ENCODE data around the gene OR5B12. TPM values are rescaled to one million over a fixed set of nuclear protein-coding genes. Genes with fewer than 3 reads are reported as not detected.

The OR5B12 gene
- not detected for polyA plus RNA-seq (2013, experiment 1 of 2)
- not detected for polyA plus RNA-seq (2013, experiment 2 of 2)

- no peak within 1 kb of the TSS for H3K9ac ChIP-seq (ENCODE audit: low read depth, low read length)
- no peaks in the 10 kb centered on the region for H3K27me3 ChIP-seq (ENCODE audit: insufficient read depth, low read length)
- H3K36me3 ChIP-seq (ENCODE audit: insufficient read depth, low read length): no peaks in the 10 kb centered on the region
- H3K9me3 ChIP-seq (ENCODE audit: insufficient read depth, low read depth, low read length): peaks cover 21% of the 10 kb centered on the region; the same call in 1 of the 2 replicates
- WGBS: 88% methylated on average over 1 of the region's 1 CpG
- H3K27ac ChIP-seq (ENCODE audit: low read depth, low read length): no peak within 1 kb of the TSS
- H3K4me3 ChIP-seq (ENCODE audit: low read length): no peak within 1 kb of the TSS
- H3K4me1 ChIP-seq (ENCODE audit: insufficient read depth, low read length): no peaks in the 10 kb centered on the region
Measured at GRCh38 chr11:58442136-58442535, at the start of gene OR5B12. TSS of gene OR5B12 (minus strand) at chr11:58442236. CDS start at chr11:58440151, 2,085 bp downstream.

GRCh38 chr11:58490827-58491226, 48.8 kb upstream of the OR5B12 start:
- H3K4me3 ChIP-seq (ENCODE audit: low read length): no peak overlapping the region
- H3K27ac ChIP-seq (ENCODE audit: low read depth, low read length): no peak overlapping the region
- no peaks in the 10 kb centered on the region for H3K27me3 ChIP-seq (ENCODE audit: insufficient read depth, low read length)
- WGBS: 91% methylated on average over 2 of the region's 2 CpGs
- no peaks in the 10 kb centered on the region; the same call in 1 of the 2 replicates for H3K4me1 ChIP-seq (ENCODE audit: insufficient read depth, low read length)
- H3K36me3 ChIP-seq (ENCODE audit: insufficient read depth, low read length): no peaks in the 10 kb centered on the region
- H3K9ac ChIP-seq (ENCODE audit: low read depth, low read length): no peak overlapping the region
- no peaks in the 10 kb centered on the region for H3K9me3 ChIP-seq (ENCODE audit: insufficient read depth, low read depth, low read length)

- H3K9me3 ChIP-seq (ENCODE audit: insufficient read depth, low read depth, low read length): no peaks in the 10 kb centered on the region
- no peaks in the 10 kb centered on the region for H3K27me3 ChIP-seq (ENCODE audit: insufficient read depth, low read length)
- no peaks in the 10 kb centered on the region; the same call in 1 of the 2 replicates for H3K4me1 ChIP-seq (ENCODE audit: insufficient read depth, low read length)
- no peak overlapping the region for H3K9ac ChIP-seq (ENCODE audit: low read depth, low read length)
- H3K27ac ChIP-seq (ENCODE audit: low read depth, low read length): no peak overlapping the region
- H3K36me3 ChIP-seq (ENCODE audit: insufficient read depth, low read length): no peaks in the 10 kb centered on the region
- H3K4me3 ChIP-seq (ENCODE audit: low read length): no peak overlapping the region
Measured at GRCh38 chr11:58487170-58487569, 45.1 kb upstream of the OR5B12 start.

GRCh38 chr11:58485961-58486360, 43.9 kb upstream of the OR5B12 start:
- Histone ChIP-seq H3K4me1 (ENCODE audit: insufficient read depth, low read length) (no peaks in the 10 kb centered on the region; the same call in 1 of the 2 replicates), H3K4me3 (ENCODE audit: low read length) (no peak overlapping the region), H3K36me3 (ENCODE audit: insufficient read depth, low read length) (no peaks in the 10 kb centered on the region), H3K27me3 (ENCODE audit: insufficient read depth, low read length) (no peaks in the 10 kb centered on the region), H3K27ac (ENCODE audit: low read depth, low read length) (no peak overlapping the region), H3K9me3 (ENCODE audit: insufficient read depth, low read depth, low read length) (no peaks in the 10 kb centered on the region), H3K9ac (ENCODE audit: low read depth, low read length) (no peak overlapping the region)
- WGBS: 83% methylated on average over 1 of the region's 1 CpG

GRCh38 chr11:58471892-58472291, 29.9 kb upstream of the OR5B12 start:
- Histone ChIP-seq H3K9ac (ENCODE audit: low read depth, low read length) (no peak overlapping the region), H3K27me3 (ENCODE audit: insufficient read depth, low read length) (no peaks in the 10 kb centered on the region), H3K27ac (ENCODE audit: low read depth, low read length) (no peak overlapping the region), H3K4me1 (ENCODE audit: insufficient read depth, low read length) (no peaks in the 10 kb centered on the region), H3K36me3 (ENCODE audit: insufficient read depth, low read length) (no peaks in the 10 kb centered on the region), H3K4me3 (ENCODE audit: low read length) (no peak overlapping the region), H3K9me3 (ENCODE audit: insufficient read depth, low read depth, low read length) (peaks cover 40% of the 10 kb centered on the region)

DNA sequence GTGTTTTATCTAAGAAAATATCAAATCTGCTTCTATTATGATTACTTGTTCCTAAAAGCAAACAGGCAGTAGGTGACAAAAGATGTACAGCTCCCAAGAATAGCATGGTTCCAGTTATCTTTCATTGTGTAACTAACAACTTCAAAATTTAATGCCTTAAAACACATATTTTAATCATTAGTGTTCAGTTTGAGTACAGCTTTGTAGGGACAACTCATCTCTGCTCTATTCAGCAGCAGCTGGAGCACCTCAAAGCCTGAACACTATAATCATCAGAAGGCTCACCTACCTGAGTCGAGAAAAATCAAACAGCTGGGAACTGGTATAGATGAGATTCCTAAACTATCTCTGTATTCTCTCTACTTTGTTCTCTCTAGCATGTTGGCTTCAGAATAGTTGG, 24.3 kb upstream of the OR5B12 start:
- H3K27ac ChIP-seq (ENCODE audit: low read depth, low read length): no peak overlapping the region
- no peak overlapping the region for H3K9ac ChIP-seq (ENCODE audit: low read depth, low read length)
- 63% methylated on average over 1 of the region's 1 CpG for WGBS

GRCh38 chr11:58465690-58466089, 23.7 kb upstream of the OR5B12 start:
- WGBS: 64% methylated on average over 3 of the region's 3 CpGs
- Histone ChIP-seq H3K27ac (ENCODE audit: low read depth, low read length) (no peak overlapping the region), H3K4me1 (ENCODE audit: insufficient read depth, low read length) (no peaks in the 10 kb centered on the region), H3K9ac (ENCODE audit: low read depth, low read length) (no peak overlapping the region), H3K4me3 (ENCODE audit: low read length) (no peak overlapping the region), H3K9me3 (ENCODE audit: insufficient read depth, low read depth, low read length) (peaks cover 15% of the 10 kb centered on the region), H3K27me3 (ENCODE audit: insufficient read depth, low read length) (no peaks in the 10 kb centered on the region), H3K36me3 (ENCODE audit: insufficient read depth, low read length) (no peaks in the 10 kb centered on the region)

More for the DNA sequence above, 24.3 kb upstream of the OR5B12 start:
- Histone ChIP-seq H3K9me3 (ENCODE audit: insufficient read depth, low read depth, low read length) (peaks cover 21% of the 10 kb centered on the region), H3K36me3 (ENCODE audit: insufficient read depth, low read length) (no peaks in the 10 kb centered on the region), H3K4me3 (ENCODE audit: low read length) (no peak overlapping the region), H3K27me3 (ENCODE audit: insufficient read depth, low read length) (no peaks in the 10 kb centered on the region), H3K4me1 (ENCODE audit: insufficient read depth, low read length) (no peaks in the 10 kb centered on the region)

DNA sequence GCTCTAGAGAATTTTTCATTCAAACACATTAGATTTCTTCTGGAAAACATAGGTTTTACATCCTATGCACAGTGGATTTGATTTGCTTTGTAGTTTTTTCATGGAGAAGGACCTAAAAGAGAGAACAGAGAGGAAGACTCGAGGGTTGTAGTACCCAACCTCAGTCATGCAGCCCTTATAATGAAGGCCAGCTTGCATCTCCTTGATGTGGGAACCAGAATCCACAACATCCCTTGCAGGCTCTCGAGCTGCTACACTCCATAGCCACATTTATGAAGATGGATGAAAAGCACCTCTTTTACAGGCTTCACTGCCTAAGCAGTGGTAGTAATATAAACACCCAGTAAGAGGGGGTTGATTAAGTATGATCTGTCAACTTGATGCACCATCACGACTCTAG, 9.5 kb upstream of the OR5B12 start:
- H3K36me3 ChIP-seq (ENCODE audit: insufficient read depth, low read length): no peaks in the 10 kb centered on the region
- H3K9ac ChIP-seq (ENCODE audit: low read depth, low read length): no peak overlapping the region
- no peaks in the 10 kb centered on the region for H3K4me1 ChIP-seq (ENCODE audit: insufficient read depth, low read length)
- H3K27me3 ChIP-seq (ENCODE audit: insufficient read depth, low read length): no peaks in the 10 kb centered on the region
- 76% methylated on average over 3 of the region's 3 CpGs for WGBS
- no peak overlapping the region for H3K4me3 ChIP-seq (ENCODE audit: low read length)
- no peaks in the 10 kb centered on the region for H3K9me3 ChIP-seq (ENCODE audit: insufficient read depth, low read depth, low read length)
- H3K27ac ChIP-seq (ENCODE audit: low read depth, low read length): no peak overlapping the region

DNA sequence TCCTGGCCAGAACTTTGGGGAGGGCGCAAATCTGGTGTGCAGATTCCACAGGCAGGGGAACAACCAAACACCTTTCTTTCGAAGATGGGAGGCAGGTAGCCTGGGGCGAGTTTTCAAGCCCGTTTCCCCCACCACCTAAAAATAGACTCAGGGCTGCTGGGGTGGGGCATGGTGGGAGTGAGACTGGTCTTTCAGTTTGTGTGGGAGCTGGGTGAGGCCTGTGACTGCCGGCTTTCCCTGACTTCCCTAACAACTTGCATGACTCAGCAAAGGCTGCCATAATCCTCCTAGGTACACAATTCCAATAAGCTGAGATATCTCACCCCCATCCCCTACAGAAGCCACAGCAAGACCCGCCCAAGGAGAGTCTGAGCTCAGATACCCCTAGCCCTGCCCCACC, 4.3 kb upstream of the OR5B12 start:
- H3K9ac ChIP-seq (ENCODE audit: low read depth, low read length): no peak overlapping the region
- H3K4me3 ChIP-seq (ENCODE audit: low read length): no peak overlapping the region
- H3K27ac ChIP-seq (ENCODE audit: low read depth, low read length): no peak overlapping the region
- H3K9me3 ChIP-seq (ENCODE audit: insufficient read depth, low read depth, low read length): peaks cover 15% of the 10 kb centered on the region; the same call in 1 of the 2 replicates
- WGBS: 73% methylated on average over 4 of the region's 6 CpGs
- no peaks in the 10 kb centered on the region for H3K27me3 ChIP-seq (ENCODE audit: insufficient read depth, low read length)
- no peaks in the 10 kb centered on the region for H3K4me1 ChIP-seq (ENCODE audit: insufficient read depth, low read length)
- H3K36me3 ChIP-seq (ENCODE audit: insufficient read depth, low read length): no peaks in the 10 kb centered on the region

DNA sequence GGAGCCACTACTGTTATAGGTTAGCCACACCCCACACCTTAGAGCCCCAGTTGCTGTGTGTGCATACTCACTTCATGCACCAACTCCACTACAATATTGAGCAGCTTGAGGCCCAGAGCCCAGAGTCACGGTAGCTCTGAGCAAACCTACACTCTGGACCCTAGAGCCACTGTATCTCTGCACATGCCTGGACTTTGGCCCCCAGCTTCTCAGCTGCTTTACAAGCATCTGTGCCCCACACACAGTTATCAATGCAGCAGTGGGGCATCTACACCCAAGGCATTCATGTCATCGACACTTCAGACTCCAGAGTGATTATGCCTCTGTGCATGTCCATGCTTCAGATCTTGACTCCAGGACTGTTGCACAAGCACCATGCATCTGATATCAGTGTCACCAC, 2.3 kb upstream of the OR5B12 start:
- Histone ChIP-seq H3K9ac (ENCODE audit: low read depth, low read length) (no peak overlapping the region), H3K27me3 (ENCODE audit: insufficient read depth, low read length) (no peaks in the 10 kb centered on the region), H3K27ac (ENCODE audit: low read depth, low read length) (no peak overlapping the region), H3K9me3 (ENCODE audit: insufficient read depth, low read depth, low read length) (peaks cover 17% of the 10 kb centered on the region; the same call in 1 of the 2 replicates), H3K4me1 (ENCODE audit: insufficient read depth, low read length) (no peaks in the 10 kb centered on the region), H3K4me3 (ENCODE audit: low read length) (no peak overlapping the region), H3K36me3 (ENCODE audit: insufficient read depth, low read length) (no peaks in the 10 kb centered on the region)
- 91% methylated on average over 2 of the region's 2 CpGs for WGBS

DNA sequence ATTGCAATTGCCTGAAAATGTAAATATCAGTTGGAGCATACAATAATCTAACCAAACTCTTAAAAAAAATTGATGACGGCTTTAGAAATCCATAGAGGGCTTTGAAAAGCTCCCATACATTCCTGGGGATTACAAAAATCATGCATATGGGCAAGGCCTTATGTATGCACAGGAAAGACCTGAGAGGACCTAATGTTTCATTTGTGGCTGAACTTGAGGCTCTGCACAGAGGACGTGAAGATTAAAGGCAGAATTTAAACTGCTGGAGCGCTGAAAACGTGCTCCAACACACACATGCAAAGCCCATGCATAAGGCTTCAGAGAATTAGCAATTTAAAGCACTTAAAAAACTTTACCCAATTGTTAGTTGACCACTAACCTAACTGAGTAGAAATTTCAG, 3.5 kb downstream of the OR5B12 start:
- H3K4me1 ChIP-seq (ENCODE audit: insufficient read depth, low read length): no peaks in the 10 kb centered on the region
- no peaks in the 10 kb centered on the region for H3K27me3 ChIP-seq (ENCODE audit: insufficient read depth, low read length)
- no peak overlapping the region for H3K27ac ChIP-seq (ENCODE audit: low read depth, low read length)
- no peak overlapping the region for H3K9ac ChIP-seq (ENCODE audit: low read depth, low read length)
- WGBS: 56% methylated on average over 4 of the region's 4 CpGs
- H3K36me3 ChIP-seq (ENCODE audit: insufficient read depth, low read length): no peaks in the 10 kb centered on the region
- no peak overlapping the region for H3K4me3 ChIP-seq (ENCODE audit: low read length)
- H3K9me3 ChIP-seq (ENCODE audit: insufficient read depth, low read depth, low read length): peaks cover 13% of the 10 kb centered on the region; the same call in 1 of the 2 replicates

DNA sequence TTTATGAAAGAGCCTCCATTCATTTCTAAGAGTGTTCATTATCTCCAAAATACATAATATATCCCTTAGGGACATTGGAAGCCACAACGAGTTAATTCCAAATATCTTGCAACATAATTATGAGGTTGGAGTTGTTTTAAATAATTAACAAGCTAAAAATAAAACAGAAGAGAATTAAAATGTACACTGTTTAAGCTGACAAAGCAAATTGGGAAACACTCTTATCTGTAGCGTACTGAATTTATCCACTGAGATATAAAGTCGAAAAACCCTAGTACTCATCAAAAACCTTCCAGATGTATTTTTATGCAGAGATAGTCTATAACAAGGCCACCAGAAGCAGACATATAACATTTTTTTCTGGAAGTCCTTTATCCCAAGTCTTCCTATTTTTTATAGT, 7.8 kb downstream of the OR5B12 start:
- Histone ChIP-seq H3K4me3 (ENCODE audit: low read length) (no peak overlapping the region), H3K36me3 (ENCODE audit: insufficient read depth, low read length) (no peaks in the 10 kb centered on the region), H3K4me1 (ENCODE audit: insufficient read depth, low read length) (no peaks in the 10 kb centered on the region), H3K9me3 (ENCODE audit: insufficient read depth, low read depth, low read length) (peaks cover 11% of the 10 kb centered on the region; the same call in 1 of the 2 replicates), H3K27me3 (ENCODE audit: insufficient read depth, low read length) (no peaks in the 10 kb centered on the region), H3K27ac (ENCODE audit: low read depth, low read length) (no peak overlapping the region), H3K9ac (ENCODE audit: low read depth, low read length) (no peak overlapping the region)
- WGBS: 90% methylated on average over 2 of the region's 3 CpGs
